GM18505 (cell line): ENCODE results near the gene HHIPL2.
A peak's percentile ranks its signal among the peaks of the same experiment; 100 is the strongest.

ENCODE experiments used
- ATAC-seq: cut with Tn5 transposase; IDR thresholded peaks from one replicate; pipeline ENCODE4 v1.9.1; 2021; ENCODE audit not compliant: unreplicated experiment
- POLR2A ChIP-seq: IDR thresholded peaks from 4 replicates; pipeline ENCODE4 v1.6.1; 2011; ENCODE audit warnings: borderline replicate concordance; ENCODE audit not compliant: insufficient read depth, insufficient read length; ENCODE audit errors: extremely low read depth

Gene HHIPL2

GRCh38 chr1:222547944-222548671 is at the start of gene HHIPL2:
Gene HHIPL2, minus strand, starts transcription at chr1:222548104. Its CDS starts 60 bp downstream, at chr1:222548044.
- ATAC-seq, result no peak
- TF ChIP-seq POLR2A, result no peak

DNA sequence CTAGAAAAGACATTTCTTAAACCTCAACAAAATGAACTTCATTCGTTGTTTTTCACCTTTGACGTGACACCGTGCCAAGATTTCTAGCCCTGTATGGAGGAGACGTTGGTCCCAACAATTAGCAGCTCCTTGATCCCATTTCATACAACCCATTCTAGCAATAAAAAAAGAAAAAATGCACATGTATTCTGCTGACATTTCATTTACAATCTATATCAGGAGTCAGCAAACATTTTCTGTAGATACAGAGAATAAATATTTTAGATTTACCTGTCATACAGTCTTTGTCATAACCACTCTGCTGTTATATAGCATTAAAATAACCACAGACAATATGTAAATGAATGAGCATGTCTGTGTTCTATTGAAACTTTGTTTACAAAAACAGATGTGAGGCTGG is 48.8 kb upstream of the HHIPL2 start:
- no peak for TF ChIP-seq POLR2A
- ATAC-seq, result no peak

- TF ChIP-seq POLR2A, result no peak
- ATAC-seq, result no peak
These were observed 46.9 kb upstream of the HHIPL2 start for GRCh38 chr1:222594789-222595188.

- no peak for ATAC-seq
- TF ChIP-seq POLR2A, result no peak
These were observed 44.3 kb upstream of the HHIPL2 start for GRCh38 chr1:222592171-222592570.

- TF ChIP-seq POLR2A, result peak; percentile 66
- peak; percentile 99 for ATAC-seq
These were observed 41.8 kb upstream of the HHIPL2 start, which contains the start of gene TAF1A for GRCh38 chr1:222589462-222590302. Gene TAF1A, minus strand, starts transcription at chr1:222589933.

- no peak for TF ChIP-seq POLR2A
- no peak for ATAC-seq
These were observed 40.2 kb upstream of the HHIPL2 start for GRCh38 chr1:222588135-222588534.

DNA sequence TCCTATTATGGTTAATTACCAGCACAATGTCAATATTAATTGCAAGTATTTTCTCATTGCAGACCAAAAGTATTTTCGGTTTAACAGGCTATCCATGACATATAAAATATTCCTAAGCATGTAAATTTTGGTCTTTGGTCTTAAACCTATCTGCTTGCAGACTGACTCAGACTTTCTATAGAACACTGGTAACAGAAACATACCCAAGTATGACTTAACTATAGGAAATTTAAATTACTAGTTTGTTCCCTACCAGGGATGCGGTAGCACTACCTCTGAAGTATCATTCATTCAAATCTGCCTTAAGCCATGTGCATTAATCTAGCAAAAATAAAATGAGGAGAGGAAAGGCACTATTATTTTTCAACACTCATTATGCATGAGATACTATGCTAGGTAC is 38.9 kb upstream of the HHIPL2 start:
- no peak for ATAC-seq
- no peak for TF ChIP-seq POLR2A

GRCh38 chr1:222583079-222583478 is 35.2 kb upstream of the HHIPL2 start:
- peak; percentile 91 for ATAC-seq
- no peak for TF ChIP-seq POLR2A

GRCh38 chr1:222582099-222582774 is 34.3 kb upstream of the HHIPL2 start:
- no peak for TF ChIP-seq POLR2A
- no peak for ATAC-seq

- no peak for ATAC-seq
- no peak for TF ChIP-seq POLR2A
These were observed 31.4 kb upstream of the HHIPL2 start for GRCh38 chr1:222579316-222579715.

- ATAC-seq, result no peak
- no peak for TF ChIP-seq POLR2A
These were observed 22.9 kb upstream of the HHIPL2 start for GRCh38 chr1:222570837-222571236.

- no peak for TF ChIP-seq POLR2A
These were observed 13.8 kb upstream of the HHIPL2 start for GRCh38 chr1:222561656-222562055.

DNA sequence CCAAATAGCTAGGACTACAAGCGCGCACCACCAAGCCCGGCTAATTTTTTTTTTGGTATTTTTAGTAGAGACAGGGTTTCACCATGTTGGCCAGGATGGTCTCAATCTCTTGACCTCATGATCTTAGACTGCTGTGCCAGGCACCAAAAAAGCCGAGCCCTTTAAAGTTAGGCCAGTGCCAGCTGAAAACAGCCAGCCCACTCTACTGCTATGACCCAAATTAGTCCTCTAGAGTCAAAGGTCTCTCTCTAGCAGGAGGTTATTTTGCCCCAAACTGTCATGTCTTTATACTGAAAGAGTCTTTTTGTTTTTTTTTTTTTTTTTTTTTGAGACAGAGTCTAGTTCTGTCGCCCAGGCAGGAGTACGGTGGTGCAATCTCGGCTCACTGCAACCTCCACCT is 9.7 kb upstream of the HHIPL2 start:
- ATAC-seq, result no peak
- no peak for TF ChIP-seq POLR2A

More at GRCh38 chr1:222561656-222562055, 13.8 kb upstream of the HHIPL2 start:
- no peak for ATAC-seq

GRCh38 chr1:222557148-222557547 is 9.2 kb upstream of the HHIPL2 start:
- no peak for TF ChIP-seq POLR2A
- no peak for ATAC-seq

DNA sequence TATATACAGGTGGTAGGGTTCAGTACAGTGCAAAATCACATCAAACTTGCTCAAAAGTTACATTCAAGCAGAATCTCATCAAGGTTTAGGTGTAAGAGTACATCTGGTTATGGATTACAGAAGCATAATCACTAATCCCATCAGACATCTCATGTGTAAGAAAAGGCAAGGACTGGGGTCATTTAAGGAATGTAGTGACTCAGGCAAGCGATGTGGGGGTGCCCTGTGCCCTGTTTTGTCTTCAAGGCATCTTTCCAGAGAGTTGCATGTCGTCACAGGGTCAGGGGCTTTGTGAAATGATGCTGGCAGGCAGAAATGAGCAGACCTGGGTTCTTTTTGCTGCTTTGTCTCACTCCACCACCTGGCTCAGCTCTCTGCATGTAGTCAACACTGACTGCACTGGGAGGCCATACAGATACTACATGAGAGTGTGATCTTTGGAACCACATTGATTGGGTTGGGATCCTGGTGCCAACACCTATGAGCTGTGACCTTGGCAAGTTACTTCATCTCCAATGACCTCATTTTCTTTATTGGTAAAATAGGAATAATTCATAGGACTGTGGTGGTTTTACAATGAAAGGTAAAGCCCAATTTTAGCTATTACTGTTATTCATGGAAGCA is 8.2 kb upstream of the HHIPL2 start:
- ATAC-seq, result no peak

More for the DNA sequence above, 8.2 kb upstream of the HHIPL2 start:
- no peak for TF ChIP-seq POLR2A
